Cardiac fibroblast (primary cell): ENCODE data around the gene CELF6.
A peak's percentile ranks its signal among the peaks of the same experiment; 100 is the strongest.

Experiments used
- DNase-seq, 2 donors: peaks; one replicate each; pipeline versions ENCODE4 v3.0.0 to v3.0.0-alpha.2; 2010; ENCODE audit warnings: low read depth in 2 of 2
- H3K4me3 ChIP-seq, 2 donors: replicated peaks in 1 of 2; 1 replicate in 1 of 2; 2 replicates in 1 of 2; pipeline ENCODE4 v1.5.1; 2011; ENCODE audit warnings: low read depth in 2 of 2, low read length in 2 of 2, mild to moderate bottlenecking in 2 of 2, moderate library complexity in 1 of 2
- TF ChIP-seq, protein P1 (sequence below): IDR thresholded peaks from one replicate; pipeline ENCODE4 v1.5.1; 2011; ENCODE audit warnings: low read depth, mild to moderate bottlenecking, low read length, inconsistent platforms

CELF6 gene

DNA sequence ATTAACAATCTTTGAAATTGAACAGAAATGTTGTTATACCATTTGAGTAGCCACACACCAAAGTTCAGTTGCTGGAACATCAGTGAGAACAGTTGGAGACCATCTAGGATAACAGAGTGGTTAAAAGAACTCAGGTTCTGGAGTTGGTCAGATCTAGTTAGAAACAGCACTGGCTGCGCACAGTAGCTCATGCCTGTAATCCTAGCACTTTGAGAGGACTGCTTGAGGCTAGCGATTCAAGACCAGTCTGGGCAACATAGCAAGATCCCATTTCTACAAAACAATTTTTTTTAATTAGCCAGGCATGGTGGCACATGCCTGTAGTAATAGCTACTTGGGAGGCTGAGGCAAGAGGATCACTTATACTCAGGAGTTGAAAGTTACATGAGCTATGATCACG lies 81.4 kb downstream of the CELF6 start:
- TF ChIP-seq, protein P1, sequence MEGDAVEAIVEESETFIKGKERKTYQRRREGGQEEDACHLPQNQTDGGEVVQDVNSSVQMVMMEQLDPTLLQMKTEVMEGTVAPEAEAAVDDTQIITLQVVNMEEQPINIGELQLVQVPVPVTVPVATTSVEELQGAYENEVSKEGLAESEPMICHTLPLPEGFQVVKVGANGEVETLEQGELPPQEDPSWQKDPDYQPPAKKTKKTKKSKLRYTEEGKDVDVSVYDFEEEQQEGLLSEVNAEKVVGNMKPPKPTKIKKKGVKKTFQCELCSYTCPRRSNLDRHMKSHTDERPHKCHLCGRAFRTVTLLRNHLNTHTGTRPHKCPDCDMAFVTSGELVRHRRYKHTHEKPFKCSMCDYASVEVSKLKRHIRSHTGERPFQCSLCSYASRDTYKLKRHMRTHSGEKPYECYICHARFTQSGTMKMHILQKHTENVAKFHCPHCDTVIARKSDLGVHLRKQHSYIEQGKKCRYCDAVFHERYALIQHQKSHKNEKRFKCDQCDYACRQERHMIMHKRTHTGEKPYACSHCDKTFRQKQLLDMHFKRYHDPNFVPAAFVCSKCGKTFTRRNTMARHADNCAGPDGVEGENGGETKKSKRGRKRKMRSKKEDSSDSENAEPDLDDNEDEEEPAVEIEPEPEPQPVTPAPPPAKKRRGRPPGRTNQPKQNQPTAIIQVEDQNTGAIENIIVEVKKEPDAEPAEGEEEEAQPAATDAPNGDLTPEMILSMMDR = no peak
- H3K4me3 ChIP-seq = no peak overlapping the region
- no peak for DNase-seq

DNA sequence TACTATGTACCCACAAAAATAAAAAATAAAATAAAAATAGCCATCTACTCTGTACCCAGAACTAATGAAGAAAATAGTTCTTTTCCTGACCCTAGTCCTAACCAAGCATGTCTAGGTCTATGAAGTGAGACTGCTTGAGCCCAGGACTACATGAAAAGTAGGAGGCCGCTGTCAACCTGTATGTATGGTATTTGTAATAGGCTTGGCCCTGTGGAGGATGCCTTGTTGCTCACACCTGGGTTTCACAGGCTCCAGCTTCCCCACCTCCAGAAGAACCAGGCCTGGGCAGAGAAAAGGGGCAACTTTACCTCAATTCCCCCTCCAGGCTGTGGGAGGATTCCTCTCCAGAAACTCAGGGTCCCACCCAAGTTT lies 82.1 kb downstream of the CELF6 start:
- TF ChIP-seq, protein P1 = no peak
- H3K4me3 ChIP-seq = no peak overlapping the region
- DNase-seq = no peak

DNA sequence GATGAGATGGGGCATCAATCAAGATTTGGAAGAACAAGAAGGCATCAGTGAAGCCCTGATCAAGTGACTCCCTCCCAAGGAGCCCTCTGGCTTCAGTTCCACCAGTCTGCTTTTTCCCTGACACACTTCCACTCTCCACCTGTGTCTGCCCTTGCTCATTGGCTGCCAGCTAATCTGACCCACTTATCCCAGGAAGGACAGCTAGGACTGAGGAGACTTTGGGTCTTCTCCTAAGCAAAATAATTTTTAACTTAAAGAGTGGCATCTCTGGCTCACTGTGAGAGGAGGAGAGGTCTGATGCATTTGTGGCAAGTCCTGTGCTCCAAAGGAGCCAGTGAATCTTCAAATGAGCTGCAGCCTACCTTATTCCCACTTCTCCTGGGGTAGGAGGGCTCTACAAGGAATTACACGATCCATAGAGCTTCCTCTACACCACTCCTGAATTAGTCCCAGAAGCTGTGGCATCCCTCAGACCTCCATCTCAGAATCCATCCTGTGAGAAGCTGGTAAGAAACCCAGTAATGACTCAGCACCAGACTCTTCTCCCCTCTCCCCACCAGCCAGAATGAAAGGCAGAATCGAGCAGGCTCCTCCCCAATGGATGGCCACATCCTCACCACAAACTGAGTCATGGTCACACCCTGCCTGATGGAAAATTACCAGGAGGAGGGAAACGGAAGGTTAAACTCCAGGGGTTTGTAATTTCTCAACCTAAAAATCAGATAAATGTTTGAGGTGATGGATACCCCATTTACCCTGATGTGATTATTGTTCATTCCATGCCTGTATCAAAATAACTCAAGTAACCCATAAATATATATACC lies 82.7 kb downstream of the CELF6 start:
- TF ChIP-seq, protein P1 = no peak
- DNase-seq = peak; percentile 96 to 97
- H3K4me3 ChIP-seq = peak overlapping the region; percentile 5 to 49

DNA sequence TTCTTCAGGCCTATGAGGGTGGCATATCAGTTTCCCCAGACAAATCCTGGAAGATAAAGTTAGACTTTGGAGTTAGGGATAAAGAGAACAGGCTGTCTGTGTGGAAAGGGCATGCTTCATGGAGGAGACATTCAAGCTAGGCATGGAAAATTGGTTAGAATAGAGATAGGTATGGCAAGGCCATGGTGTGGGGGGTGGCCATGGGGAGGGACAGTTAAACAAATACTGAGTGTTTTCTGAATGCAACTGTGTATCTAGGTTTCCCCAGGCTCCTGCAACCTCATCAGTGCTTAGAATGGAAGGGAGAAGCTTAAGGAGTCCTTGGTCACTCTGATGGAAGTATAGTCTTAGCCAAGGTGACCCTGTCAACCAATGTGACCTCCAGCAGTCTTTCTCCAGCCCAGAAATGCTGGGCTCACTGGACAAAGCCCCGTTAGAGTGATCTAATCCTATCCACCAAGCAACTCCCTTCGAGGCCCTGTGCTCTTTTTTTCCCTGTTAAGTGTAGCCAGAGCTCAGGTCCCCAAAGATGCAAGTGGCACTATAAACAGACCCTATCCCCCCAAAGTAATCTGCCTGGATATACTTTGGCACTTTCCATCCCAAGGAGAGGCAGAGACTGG lies 83.5 kb downstream of the CELF6 start:
- H3K4me3 ChIP-seq = peak overlapping the region in 1 of 2 donors; percentile 49
- TF ChIP-seq, protein P1 = no peak
- DNase-seq = no peak

DNA sequence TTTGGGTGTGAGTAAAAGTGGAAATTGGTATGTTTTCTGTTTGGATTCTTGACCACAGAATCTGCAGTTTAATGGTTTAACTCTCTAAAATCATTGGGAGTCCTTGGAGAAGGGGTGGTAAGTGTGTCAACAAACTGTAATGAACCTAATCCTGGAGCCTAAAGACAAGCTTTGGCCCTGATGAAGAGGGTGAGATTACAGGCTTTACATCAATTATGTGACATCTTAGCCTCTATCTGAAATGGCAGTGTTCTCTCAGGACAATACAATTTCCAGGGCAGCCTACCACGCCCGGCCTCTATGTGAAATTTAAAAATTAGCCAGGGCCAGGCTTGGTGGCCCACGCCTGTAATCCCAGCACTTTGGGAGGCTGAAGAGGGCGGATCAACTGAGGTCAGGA lies 84.7 kb downstream of the CELF6 start:
- no peak overlapping the region for H3K4me3 ChIP-seq
- DNase-seq = no peak
- TF ChIP-seq, protein P1 = no peak
